HL-60 (cell line): ENCODE data around the gene NLRP13.
"Not testable (repeated sequence)": the region's sequence is repeated elsewhere in the genome, so short reads cannot be mapped to it uniquely, and the experiment has no call there.

Experiments
- DNase-seq, 2 experiments: peaks; one replicate each; pipeline ENCODE4 v3.0.0-alpha.2; 2010 to 2020; ENCODE audit warnings: low read depth in 1 of 2, low spot score in 1 of 2
- H3K27ac ChIP-seq: fragments of 250-450 bp; sonication (Bioruptor Pico); replicated peaks from 2 replicates; pipeline ENCODE4 v1.5.1; 2020; ENCODE audit warnings: mild to moderate bottlenecking, moderate library complexity
- H3K27me3 ChIP-seq: fragments of 250-450 bp; sonication (Bioruptor Pico); 2 replicates; pipeline ENCODE4 v1.5.1; 2021; ENCODE audit warnings: mild to moderate bottlenecking, moderate library complexity; ENCODE audit not compliant: insufficient read depth, poor library complexity, severe bottlenecking
- H3K4me3 ChIP-seq: replicated peaks from 2 replicates; pipeline ENCODE4 v1.5.1; 2011; ENCODE audit warnings: mild to moderate bottlenecking, control low read depth, low read length; ENCODE audit not compliant: insufficient read depth
- GABPA ChIP-seq: IDR thresholded peaks from 2 replicates; pipeline ENCODE4 v1.6.1; 2012; ENCODE audit warnings: low read depth
- POLR2AphosphoS5 ChIP-seq: IDR thresholded peaks from 2 replicates; pipeline ENCODE4 v1.6.1; 2012; ENCODE audit warnings: low read depth
- SPI1 ChIP-seq: IDR thresholded peaks from 2 replicates; pipeline ENCODE4 v1.6.1; 2012; ENCODE audit warnings: low read depth, mild to moderate bottlenecking, borderline replicate concordance
- TF ChIP-seq, protein P1 (sequence below): IDR thresholded peaks from 2 replicates; pipeline ENCODE4 v1.6.1; 2012; ENCODE audit warnings: low read depth; ENCODE audit not compliant: insufficient replicate concordance
- TF ChIP-seq, protein P2 (sequence below): IDR thresholded peaks from one replicate; pipeline ENCODE4 v1.5.1; 2011; ENCODE audit warnings: low read length, control low read depth, inconsistent platforms; ENCODE audit not compliant: insufficient read depth

Gene NLRP13

DNA sequence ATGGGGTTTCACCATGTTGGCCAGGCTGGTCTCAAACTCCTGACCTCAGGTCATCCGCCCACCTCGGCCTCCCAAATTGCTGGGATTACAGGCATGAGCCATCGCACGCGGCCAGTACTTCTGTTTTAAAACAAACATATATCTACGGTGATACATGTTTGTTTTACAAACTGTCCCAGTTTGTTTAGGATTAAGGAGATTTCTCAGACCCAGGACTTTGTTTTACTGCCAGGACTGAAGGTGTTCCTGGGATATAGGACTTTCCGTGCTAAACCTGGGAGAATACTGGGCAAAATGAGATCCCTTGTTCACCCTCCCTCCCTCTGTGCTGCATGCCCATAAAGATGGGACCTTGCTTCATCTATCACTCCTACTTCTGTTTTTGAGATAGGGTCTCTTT is 24.3 kb upstream of the NLRP13 start:
- TF ChIP-seq POLR2AphosphoS5: no peak
- TF ChIP-seq, protein P1, sequence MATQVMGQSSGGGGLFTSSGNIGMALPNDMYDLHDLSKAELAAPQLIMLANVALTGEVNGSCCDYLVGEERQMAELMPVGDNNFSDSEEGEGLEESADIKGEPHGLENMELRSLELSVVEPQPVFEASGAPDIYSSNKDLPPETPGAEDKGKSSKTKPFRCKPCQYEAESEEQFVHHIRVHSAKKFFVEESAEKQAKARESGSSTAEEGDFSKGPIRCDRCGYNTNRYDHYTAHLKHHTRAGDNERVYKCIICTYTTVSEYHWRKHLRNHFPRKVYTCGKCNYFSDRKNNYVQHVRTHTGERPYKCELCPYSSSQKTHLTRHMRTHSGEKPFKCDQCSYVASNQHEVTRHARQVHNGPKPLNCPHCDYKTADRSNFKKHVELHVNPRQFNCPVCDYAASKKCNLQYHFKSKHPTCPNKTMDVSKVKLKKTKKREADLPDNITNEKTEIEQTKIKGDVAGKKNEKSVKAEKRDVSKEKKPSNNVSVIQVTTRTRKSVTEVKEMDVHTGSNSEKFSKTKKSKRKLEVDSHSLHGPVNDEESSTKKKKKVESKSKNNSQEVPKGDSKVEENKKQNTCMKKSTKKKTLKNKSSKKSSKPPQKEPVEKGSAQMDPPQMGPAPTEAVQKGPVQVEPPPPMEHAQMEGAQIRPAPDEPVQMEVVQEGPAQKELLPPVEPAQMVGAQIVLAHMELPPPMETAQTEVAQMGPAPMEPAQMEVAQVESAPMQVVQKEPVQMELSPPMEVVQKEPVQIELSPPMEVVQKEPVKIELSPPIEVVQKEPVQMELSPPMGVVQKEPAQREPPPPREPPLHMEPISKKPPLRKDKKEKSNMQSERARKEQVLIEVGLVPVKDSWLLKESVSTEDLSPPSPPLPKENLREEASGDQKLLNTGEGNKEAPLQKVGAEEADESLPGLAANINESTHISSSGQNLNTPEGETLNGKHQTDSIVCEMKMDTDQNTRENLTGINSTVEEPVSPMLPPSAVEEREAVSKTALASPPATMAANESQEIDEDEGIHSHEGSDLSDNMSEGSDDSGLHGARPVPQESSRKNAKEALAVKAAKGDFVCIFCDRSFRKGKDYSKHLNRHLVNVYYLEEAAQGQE: no peak
- TF ChIP-seq, protein P2, sequence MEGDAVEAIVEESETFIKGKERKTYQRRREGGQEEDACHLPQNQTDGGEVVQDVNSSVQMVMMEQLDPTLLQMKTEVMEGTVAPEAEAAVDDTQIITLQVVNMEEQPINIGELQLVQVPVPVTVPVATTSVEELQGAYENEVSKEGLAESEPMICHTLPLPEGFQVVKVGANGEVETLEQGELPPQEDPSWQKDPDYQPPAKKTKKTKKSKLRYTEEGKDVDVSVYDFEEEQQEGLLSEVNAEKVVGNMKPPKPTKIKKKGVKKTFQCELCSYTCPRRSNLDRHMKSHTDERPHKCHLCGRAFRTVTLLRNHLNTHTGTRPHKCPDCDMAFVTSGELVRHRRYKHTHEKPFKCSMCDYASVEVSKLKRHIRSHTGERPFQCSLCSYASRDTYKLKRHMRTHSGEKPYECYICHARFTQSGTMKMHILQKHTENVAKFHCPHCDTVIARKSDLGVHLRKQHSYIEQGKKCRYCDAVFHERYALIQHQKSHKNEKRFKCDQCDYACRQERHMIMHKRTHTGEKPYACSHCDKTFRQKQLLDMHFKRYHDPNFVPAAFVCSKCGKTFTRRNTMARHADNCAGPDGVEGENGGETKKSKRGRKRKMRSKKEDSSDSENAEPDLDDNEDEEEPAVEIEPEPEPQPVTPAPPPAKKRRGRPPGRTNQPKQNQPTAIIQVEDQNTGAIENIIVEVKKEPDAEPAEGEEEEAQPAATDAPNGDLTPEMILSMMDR: no peak
- no peak for TF ChIP-seq SPI1
- TF ChIP-seq GABPA: no peak
- DNase-seq: no peak
- Histone ChIP-seq H3K27ac (no peak overlapping the region), H3K27me3 (no peaks in the 10 kb centered on the region), H3K4me3 (no peak overlapping the region)

DNA sequence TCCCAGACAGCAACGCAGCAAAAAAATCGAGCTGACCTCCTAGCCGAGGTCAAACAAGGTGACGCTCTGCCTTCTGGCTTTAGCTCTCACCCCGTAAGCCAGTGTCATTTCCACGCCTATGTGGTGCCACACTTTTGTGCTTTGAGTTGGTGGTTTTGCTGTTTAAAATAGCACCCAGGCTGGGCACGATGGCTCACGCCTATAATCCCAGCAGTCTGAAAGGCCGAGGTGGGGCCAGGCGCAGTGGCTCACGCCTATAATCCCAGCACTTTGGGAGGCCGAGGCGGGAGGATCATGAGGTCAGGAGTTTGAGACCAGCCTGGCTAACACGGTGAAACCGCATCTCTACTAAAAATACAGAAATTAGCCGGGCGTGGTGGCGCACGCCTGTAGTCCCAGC is 18.4 kb upstream of the NLRP13 start:
- not testable (repeated sequence) for H3K27me3 ChIP-seq, H3K27ac ChIP-seq, H3K4me3 ChIP-seq, DNase-seq

DNA sequence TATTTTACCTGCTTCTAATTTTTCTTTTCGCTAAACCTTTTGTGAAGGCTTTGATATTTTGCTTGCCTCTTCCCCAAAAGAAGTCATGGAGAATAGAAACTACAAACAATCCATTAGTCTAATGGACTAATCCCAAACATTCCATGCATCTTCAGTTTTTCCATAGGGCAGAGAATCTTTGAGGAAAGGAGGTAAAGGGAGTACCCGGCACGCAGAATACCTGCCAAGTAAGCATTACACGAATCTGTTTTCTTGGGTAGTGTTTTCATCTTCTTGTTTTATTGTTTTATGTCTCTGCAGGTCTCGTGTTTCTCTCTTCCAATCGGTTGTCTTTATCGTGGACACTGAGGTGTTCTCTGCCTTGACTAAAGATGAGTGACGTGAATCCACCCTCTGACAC is 15.4 kb upstream of the NLRP13 start, which contains the start of gene NLRP8:
TSS of gene NLRP8 (plus strand) at position 301 of the 400 bp plus-strand sequence.
- H3K27me3 ChIP-seq: no peaks in the 10 kb centered on the region
- TF ChIP-seq, protein P1: no peak
- TF ChIP-seq, protein P2: no peak
- TF ChIP-seq GABPA: no peak
- TF ChIP-seq SPI1: no peak
- no peak for TF ChIP-seq POLR2AphosphoS5
- H3K4me3 ChIP-seq: no peak within 1 kb of the TSS
- H3K27ac ChIP-seq: no peak within 1 kb of the TSS
- DNase-seq: no peak

DNA sequence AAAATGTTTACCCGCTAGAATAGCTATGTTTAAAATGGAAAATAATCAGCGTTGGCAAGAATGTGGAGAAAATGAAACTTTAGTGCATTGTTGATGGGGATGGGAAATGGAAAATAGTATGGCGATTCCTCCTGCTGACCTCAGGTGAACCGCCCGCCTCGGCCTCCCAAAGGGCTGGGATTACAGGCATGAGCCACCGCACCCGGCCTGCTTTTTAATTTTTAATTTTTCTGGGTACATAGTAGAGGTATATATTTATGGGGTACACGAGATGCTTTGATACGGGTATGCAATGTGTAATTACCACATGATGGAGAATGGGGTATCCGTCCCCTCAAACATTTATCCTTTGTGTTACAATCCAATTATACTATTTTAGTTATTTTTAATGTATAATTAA is 8.2 kb upstream of the NLRP13 start:
- no peak overlapping the region for H3K27ac ChIP-seq
- DNase-seq: no peak
- H3K4me3 ChIP-seq: no peak overlapping the region
- no peaks in the 10 kb centered on the region for H3K27me3 ChIP-seq
- TF ChIP-seq, protein P2: no peak
- no peak for TF ChIP-seq POLR2AphosphoS5
